Hematopoietic multipotent progenitor cell treated with erythropoietin and hydrocortisone succinate and interleukin-3 and kit ligand, for 8 days (in vitro differentiated cells): ENCODE data around the gene TMEM266.
A peak's percentile ranks its signal among the peaks of the same experiment; 100 is the strongest.

ENCODE experiments used
- DNase-seq: peaks from one replicate; pipeline ENCODE4 v3.0.0-alpha.2; 2015

TMEM266 gene

DNA sequence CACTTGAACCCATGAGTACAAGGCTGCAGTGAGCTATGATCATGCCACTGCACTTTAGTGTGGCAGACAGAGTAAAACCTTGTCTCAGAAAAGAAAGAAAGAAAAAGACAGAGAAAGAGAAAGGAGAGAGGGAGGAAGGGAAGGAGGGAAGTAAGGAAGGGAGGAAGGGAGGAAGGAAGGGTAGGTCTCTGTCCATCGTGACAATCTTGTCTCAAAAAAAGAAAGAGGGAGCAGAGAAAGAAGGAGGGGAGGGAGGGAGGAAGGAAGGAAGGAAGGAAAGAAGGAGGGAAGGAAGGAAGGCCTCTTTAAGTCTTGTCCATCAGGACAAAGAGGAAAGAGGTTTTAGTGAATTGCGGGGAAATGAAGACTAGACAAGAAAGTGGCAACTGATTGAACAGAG is 129.3 kb downstream of the TMEM266 start:
- no peak for DNase-seq

DNA sequence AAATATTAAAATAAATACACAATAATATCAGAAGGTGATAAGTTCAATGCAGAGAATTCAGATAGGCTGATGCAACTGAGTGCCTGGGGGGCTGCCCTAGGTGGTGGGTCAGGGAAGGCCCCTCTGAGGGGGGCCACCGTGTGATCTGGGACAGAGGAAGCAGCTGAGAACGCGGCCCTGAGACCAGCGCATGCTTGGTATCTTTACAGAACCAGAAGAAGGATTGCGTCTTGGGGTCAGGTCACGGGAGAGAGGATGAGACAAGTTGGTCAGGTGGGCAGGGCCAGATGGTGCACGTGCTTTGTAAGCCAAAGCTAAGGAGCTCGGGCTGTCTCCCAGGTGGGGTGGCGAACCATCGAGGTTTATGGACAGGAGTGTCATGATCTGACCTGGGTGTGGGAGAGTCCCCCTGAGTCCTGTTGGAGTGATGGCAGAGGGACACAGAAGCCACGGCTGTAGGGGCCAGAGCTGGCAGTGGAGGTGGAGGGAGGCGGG is 130.3 kb downstream of the TMEM266 start:
- DNase-seq: no peak

DNA sequence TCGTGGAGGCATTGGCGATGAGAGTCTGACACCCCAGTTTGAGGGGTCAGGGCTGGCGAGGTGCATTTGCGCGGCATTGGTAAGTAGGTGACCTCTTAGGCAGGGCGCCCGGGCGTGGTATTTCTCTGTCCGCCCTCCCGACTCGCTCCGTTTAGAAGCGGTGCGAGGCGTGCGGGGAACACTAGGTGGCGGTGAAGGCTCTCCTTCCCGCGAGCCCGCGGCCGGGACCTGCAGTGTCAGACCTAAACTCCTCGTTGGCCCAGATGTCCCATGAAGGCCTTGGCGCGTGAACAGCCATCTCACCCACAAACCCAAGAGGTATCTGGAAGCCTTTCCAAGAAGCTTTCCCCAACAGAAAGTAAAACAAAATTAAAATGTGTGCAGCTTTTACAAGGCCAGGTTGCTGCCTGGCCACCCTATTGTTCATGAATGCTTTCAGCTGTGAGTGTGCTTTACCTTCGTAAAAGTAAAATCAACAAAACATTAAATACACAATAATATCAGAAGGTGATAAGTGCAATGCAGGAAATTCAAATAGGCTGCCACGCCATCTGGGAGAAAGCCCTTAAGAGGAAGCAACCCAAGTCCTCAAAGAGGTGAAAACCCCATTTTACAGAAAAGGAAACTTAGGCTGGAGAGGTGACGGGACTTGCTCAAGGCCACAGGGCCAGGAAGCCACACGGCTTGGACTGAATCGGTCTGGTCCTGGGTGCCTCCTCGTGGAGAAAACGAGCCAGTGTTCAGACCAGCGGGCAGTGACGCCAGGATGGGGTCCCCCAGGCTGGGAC is 131.2 kb downstream of the TMEM266 start:
- peak; percentile 71 for DNase-seq

DNA sequence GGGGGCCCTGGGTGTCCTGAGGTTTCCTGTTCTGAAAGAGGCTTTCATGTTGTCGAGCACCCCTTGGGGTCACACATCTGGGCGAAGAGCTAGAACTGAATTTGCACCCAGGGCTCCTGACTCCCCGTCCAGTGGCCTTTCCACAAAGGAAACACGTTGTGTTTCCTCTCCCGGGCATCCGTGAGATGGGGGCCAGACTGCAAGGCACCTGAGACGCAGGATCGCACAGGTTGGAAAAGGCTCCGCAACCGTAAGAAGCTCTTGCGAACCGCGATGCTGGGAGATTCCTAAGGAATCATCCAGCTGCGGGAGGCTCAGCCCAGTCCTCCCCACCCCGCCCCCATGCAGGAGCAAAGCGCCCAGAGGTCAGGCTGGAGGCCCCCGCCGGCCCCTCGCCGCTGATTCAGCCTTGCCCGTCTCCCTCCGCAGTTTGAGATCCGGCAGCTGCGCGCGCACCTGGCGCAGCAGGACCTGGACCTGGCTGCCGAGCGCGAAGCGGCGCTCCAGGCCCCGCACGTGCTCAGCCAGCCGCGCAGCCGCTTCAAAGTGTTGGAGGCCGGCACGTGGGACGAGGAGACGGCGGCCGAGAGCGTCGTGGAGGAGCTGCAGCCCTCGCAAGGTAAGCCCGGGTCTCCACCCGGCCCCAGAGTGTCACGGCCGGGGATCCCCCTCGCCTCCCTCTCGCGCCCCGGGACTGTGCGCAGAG is 131.9 kb downstream of the TMEM266 start:
- DNase-seq: no peak

DNA sequence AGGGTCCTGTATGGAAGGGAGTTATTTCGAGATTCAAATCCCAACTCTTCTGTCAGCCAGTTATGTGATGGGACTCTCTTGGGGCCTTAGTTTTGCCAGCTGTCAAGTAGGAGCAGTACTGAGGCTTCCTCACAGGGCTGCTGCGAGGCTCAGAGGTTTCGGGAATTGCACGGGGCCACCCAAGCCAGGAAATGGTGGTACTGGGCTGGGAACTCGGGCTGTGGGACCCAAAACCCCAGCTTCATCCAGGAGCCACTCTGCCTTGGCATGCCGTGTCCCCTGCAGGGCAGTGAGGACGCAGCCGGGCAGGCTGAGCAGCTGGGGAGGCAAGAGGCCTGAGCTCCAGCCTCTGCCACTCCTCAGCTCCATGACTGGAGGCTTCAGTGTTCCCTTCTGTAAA is 132.9 kb downstream of the TMEM266 start:
- no peak for DNase-seq

DNA sequence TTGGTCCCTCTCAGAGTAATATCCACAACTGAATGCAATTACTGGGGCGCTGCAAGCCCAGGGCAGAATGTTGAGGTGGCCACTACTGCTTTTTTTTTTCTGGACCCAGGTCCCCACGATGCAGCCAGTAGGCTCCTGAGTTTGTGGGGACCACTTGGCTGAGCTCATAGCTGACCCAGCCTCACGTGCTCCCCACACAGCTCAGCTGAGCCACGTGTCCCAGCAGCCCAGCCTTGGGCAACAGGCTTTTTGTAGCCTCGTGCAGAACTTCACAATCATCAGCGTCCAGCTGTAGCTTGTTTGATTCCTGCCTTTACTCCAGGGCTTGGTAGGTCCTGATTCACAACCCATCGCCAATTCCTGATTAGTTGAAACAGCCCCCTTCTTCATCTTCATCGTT is 134.1 kb downstream of the TMEM266 start:
- DNase-seq: no peak

DNA sequence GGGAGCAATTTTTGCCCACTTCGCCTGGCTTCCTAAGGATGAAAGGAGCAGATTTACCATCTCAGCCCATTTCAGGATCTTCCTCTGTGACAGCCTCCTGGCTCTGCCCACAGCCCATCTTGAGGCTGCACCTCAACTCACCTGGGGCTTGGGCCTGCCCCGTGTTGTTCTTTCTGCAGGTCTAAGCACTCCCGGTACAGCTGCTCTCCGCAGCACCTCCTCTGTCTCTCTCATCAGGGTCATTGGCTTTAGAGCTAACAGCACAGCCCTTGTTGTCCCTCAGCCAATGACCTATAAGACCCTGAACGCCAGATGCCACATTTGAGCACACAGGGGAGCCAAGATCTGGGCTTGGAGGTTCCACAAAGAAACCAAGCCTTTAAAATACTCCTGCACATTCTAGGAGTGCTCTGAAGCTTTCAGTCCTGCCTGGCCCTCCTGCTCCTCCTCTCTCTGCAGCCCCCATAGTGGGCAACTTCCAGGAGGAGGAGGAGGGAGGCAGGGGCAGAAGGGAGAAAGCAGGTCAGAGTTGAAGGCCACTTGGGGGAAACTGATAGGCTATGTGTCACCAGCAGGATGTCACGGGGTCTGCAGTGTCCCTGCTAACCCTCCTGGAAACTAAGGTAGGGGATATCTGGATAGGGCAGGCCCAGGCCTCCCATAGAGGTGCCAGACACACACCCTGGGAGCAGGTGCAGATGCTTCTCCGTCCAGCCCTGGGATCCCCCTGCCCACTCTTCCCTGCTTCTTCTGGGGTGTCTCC is 135.9 kb downstream of the TMEM266 start:
- no peak for DNase-seq

DNA sequence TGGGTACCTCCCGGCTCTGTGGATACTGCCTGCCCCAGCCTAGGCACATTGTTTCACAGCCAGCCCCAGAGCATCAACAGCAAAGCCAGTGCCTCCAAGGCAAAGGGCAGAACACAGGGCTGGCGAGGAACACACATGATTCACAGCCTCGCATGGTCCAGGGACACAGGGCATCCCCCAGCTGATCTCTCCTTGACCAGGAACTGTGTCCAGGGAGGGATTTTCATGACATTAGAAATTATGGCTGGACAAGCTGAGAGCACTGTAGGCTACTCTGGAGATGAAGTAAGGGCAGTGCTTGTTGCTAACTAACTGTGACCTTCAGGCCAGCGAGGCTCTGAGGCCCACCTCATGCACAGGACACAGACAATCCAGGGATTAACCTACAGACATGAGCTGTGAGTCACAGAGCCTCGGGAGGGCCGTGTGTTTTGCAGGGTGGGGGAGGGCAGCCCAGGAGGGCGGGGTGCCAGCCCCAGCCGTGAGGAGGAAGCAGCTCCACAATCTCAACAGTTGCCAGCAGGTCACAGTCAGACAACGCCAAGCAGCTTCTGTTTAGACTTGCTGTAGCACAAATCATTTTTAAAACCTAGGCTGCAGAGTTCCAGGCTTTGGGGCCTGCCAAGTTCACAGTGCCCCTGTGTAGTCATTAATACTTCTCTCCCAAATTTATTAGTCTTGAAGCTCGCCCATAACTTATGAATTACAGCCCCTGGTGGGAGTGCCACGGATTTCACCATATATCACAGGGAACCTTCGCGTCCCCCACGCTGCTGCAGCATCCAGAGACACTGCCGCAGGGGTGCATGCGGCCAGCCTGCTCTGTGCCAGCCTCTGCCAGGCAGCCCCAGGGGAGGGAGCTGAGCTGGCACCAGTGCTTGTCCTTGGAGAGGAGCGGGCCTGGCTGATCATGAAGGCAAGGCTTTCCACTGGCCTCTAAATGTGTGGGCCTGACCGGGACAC is 136.8 kb downstream of the TMEM266 start:
- peak; percentile 60 for DNase-seq

DNA sequence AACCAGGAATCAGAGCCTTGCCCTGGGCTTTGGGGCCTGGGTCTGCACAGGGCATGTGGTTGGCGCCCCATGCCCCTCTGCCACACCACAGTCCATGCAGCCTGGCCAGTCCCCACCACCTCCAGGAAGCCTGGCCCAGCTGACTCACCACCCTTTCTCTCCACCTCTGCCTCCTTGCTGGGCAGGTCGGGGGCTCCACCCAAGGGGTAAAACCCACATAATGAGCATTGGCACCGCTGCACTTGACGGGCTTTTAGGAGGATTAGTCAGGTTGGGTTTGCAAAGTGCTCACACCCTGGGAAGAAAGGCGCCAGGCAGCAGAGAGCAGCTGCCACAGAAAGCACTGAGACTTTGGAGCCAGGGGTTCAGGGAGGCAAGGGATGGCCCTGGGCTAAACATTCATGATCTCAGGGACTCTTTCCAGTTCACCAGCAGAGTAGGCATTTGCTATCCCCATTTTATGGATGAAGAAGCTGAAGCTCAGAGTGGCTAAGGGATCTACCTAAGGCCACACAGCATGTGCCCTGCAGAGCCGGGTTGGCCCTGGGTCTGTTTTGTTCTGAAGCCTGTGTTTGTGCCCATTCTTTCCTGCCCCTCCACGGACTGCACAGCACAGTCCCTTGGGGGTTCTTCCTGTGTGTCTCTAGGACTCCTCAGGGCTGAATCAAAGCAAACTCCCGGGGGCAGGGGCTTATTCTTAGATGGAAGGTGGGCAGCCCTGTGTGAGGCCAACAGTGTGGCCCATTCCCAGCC is 138.1 kb downstream of the TMEM266 start:
- no peak for DNase-seq

DNA sequence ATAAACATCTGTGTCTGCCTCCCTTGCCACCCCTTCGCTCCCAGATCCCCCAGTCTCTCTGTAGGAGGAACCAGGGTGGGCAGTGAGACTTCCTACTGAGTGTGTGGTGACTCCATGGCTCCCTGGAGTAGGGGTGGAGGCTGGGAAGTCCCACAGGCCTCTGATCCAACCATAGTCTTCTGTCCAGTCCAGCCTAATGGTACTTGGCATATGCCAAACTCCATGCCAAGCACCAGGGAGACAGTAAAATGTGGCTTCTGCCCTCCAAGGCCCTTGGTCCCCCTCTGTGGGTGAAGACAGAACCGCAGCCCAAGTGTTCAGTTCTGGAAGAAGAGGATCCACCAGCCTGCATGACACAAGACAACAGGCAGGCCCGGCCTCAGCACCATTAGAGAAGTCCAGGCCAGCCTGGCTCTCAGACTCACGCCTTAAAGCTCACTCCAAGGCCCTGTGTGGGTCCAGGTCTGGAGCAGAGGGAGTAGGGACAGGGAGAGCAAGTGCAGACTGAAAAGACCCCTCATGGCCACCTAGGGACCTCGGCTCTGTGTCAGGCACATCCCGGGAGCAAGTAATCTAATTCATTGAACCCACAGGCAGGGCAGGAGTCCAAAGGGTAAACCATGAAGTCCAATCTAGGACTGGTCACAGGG is 138.8 kb downstream of the TMEM266 start:
- no peak for DNase-seq

DNA sequence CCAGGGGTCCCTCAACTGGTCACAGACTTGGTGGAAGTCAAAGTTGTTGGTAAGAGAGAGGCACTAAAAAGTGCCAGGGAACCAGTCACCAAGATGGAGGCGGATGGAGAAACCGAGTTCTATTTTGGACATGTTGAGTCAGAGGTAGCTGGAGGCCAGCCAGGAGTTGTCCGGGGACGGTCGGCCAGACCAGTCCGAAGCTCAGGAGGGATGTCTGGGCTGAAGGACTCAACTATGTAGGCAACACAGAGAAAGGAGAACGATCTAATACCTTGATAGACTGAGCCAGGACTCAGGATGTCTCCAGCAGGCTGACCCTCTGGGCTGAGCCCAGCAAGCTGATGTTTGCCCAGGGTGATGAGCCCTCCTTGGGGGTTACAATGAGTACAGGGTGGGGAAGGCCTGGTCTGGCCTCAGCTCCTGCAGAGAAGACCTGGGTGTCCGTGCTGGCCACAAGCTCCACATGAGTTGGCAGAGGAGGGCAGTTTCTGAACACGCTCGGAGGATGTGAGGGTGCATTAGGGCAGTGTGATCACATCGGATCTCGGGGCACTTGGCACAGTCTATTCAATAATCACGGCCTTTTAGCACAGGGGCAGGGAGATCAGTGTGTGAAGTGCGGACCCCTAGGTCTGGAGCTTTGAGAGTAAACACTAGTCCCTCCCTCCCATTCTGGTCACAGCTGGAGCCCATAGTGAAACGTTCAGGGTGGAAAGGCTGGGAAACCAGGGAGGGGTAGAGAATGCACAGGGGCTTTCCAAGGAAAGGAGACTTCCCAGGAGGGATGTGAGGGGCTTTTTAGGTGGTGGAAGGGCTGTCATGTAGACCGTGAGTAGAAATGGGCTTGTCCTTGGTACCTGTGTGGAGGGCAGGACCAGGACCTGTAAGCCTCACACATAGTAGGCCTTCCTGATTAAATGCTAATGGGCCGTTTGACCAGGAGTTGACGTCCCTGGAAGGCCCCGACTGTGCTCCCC is 139.6 kb downstream of the TMEM266 start:
- DNase-seq: no peak

DNA sequence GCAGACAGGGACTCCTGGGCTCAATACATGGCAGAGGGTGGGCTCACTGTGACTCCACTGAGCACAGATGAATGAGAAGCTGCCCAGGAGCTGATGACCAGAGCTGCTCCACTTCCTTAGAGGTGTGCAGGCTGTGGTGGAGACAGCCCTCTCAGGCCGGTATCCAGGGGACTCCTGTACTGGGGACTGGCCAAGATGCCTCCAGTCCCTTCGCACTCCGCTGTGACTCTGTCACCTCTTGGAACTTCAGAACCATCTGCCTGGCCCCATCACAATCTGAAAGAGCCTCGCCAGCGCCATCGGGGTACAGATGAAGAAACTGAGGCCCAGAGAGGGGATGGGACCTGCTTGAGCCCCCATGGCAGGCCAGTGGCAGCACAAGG is 140.3 kb downstream of the TMEM266 start:
- DNase-seq: no peak

DNA sequence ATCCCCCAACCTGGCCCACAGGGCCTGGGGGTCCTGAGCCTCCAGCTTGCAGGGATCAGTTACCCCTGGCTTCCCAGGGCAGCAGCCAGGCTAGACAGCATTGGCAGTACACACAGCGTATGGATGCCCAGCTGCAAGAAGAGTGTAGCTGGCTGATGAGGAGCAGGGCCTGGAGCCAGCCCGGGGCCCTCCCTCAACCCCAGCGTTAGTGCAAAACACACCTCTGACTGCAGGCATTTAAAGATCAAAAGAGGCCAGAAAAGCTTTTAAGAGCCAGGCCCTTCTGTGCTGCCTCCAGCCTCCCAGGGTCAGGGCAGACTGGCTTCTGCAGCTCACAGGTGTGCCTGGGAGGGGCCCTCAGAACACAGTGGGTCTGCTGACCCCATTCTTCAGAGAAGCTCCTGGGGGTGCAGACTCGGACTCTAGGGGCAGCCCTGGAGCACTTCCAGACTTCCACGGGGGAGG is 140.9 kb downstream of the TMEM266 start:
- DNase-seq: no peak

DNA sequence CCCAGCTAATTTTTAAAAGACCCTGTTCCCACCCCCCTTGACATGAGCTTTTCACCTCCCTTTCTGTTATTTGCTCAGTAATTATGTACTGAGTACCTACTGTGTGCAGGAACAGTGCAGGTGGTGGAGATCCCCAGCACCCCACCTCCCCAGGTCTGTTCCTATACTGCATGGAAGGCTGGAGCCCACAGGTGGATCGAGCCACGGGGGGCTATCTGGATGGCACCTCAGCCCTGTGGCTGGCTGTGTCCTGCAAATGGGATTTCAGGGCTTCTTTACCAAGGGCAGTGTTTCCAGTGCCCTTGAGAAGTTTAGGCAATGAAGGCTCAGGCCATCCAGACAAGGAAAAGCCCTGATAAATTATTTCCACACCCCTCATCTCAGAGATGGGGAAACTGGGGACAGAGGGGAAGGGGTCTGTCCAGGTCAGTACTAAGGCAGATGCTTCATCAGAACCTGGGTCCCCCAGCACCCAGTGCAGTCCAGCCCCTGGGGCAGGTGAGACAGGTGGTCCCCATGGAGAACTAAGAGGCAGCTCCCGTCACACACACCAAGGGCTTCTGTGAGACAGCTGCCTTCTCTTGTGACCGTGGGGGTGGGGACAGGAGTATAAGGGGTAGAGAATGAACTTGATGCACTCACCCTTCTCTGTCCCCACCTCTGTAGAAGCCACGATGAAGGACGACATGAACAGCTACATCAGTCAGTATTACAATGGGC is 141.9 kb downstream of the TMEM266 start:
- no peak for DNase-seq

DNA sequence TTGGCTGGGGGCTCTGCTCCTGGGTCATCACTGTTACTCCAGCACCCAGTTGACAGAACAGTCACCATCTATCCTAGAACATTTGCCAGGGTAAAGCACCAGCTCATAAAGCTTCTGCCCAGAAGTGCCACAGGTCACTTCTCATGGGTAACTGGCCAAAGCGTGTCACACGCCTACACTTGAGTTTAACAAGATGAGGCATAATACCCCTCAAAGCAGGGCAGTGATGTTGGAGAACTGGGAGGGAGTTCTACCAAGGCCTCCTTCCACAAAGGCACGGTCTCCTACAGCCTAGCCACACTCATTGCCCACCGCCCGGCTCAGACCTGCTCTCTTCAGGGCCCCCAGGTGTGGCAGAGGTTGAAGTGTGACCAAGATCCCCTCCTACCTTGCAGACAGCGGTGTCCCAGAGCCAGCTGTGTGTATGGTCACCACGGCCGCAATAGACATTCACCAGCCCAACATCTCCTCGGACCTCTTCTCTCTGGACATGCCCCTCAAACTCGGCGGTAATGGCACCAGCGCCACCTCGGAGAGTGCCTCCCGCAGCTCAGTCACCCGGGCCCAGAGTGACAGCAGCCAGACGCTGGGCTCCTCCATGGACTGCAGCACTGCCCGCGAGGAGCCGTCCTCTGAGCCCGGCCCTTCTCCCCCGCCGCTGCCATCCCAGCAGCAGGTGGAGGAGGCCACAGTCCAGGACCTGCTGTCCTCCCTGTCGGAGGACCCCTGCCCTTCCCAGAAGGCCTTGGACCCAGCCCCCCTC is 143.7 kb downstream of the TMEM266 start:
- no peak for DNase-seq

DNA sequence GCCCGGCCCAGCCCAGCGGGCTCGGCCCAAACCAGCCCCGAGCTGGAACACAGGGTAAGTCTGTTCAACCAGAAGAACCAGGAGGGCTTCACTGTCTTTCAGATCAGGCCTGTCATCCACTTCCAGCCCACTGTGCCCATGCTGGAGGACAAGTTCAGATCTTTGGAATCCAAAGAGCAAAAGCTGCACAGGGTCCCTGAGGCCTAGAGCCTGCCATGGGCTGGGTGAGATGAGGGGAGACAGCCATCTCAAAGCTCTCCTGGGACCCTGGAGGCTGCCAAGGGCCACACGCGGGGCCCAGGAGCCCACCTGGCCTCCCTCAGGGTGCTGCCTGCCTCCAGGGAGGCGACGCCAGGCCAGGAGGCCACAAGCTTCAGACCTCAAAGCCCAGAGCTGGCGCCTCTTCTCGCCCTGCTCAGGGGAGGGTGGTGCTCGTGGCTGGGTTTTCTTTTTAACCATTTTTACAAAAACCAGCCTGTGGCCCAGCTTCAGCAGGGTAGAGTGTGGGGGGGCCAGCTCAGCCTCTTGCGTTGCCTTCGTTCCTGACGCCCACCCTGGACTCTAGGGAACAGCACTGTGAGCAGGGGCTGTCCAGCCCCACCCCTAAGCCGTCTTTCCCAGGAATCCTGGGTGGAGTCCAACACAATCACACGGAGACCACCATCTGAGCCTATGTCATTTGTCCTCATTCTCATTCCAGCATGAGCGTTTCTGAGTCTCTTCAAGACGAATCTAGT is 144.5 kb downstream of the TMEM266 start:
- DNase-seq: no peak

DNA sequence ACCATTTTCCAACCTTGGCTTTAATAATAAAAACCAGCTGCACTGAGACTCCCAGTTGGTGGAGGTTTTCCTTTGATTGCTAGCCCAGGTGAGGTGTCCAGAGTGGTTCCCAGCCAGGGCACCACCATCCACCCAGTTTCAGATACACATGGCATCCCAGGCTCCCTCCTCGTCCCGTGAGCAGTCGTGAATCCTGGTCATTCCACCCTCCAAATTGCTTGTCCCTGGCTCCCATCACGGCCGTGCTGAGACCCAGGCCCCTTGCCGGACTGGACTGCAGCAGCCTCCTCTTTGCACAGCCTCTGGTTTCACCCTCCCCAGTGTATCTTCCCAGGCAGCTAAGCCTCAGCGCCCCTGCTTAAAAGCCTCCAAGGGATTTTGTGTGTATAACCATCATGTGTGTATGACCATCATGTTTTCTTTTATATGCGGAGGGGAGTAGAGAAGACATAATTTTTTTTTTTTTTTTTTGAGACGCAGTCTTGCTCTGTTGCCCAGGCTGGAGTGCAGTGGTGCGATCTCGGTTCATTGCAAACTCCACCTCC is 145.2 kb downstream of the TMEM266 start:
- no peak for DNase-seq
